GM20431 (cell line): ENCODE results near the gene SPTBN1.

Experiments
- in situ Hi-C: fragments of 300-500 bp; cut with MseI, MboI; formaldehyde crosslinking; loops from one replicate; pipeline ENCODE4 v1.15.0; 2020; ENCODE audit warnings: low sequenced_read_pairs; ENCODE audit not compliant: unreplicated experiment

The SPTBN1 gene

GRCh38 chr2:54595999-54596902 lies 140.1 kb downstream of the SPTBN1 start:
- in situ Hi-C loops, result no loop called here

DNA sequence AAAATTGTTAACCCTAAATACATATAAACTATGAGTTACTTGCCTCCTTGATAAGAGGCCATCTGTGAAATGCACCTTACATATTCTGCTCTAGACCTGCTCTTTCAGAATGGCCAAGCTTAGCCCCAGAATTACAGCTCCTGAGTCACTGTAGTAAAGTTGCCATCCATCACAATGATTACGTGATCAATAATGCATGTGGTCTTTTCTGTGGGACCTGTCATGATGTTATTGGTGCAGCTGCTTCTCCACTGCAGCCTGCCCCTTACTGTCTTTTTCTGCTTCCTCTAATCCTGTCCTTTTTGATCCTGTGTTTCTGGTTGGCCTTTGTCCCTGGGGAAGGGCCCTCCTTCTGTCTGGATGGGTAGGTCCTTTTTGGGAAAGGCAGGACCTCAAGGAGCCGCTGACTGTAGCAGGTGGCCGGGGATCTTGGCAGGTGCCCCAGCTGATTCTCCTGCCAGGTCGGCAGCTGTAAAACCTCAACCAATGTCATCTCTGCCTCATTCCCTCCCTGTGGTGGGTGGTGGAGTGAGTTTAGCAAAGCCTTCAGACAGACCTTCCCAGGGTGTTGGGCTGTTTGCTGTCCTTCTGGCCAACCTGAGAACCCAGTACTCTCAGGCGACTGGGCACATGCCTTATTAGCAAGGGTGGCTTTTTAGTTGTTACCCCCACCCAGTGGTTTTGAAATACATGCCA lies 141.2 kb downstream of the SPTBN1 start:
- in situ Hi-C loops, result no loop called here

DNA sequence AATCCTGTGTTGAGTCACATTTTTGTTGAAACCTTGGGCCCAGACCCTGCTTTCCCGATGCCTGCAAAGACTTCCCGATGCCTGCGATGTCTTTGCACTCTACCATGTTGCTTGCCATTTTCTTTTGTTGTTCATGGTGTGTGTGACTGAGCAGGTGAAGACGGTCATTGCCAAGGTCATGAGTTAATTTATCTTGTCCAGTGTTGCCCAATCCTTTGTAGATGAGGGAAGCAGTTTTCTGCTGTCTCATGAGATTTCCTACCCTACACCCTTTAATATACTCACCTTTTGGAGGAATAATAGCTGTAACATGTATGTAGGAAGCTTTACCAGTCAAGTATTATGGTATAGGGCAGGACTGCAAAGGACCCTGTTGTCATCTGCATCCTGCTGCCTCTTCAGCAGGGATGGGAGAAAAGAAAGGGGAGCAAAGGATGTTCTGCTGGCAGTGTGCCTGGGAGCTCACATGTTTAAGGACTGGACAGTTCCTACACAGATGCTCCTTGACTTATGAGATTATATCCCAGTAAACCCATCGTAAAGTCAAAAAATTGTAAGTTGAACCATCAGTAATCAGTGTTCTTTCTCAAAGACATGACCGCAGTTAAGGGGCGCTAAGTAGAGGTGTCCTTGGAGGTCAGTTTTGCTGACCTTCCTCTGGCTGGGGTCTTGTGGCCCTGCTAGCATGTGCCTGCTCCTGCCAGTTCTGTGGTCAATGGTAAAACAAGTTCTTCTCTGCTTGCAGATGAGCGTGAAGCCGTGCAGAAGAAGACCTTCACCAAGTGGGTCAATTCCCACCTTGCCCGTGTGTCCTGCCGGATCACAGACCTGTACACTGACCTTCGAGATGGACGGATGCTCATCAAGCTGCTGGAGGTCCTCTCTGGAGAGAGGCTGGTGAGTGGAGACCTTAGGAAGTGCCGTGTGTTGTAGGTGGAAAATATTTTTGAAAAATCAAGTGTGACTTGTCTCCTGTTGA lies 142.5 kb downstream of the SPTBN1 start:
- in situ Hi-C loops, result no loop called here

GRCh38 chr2:54599326-54599710 lies 143.2 kb downstream of the SPTBN1 start:
- in situ Hi-C loops, result no loop called here

DNA sequence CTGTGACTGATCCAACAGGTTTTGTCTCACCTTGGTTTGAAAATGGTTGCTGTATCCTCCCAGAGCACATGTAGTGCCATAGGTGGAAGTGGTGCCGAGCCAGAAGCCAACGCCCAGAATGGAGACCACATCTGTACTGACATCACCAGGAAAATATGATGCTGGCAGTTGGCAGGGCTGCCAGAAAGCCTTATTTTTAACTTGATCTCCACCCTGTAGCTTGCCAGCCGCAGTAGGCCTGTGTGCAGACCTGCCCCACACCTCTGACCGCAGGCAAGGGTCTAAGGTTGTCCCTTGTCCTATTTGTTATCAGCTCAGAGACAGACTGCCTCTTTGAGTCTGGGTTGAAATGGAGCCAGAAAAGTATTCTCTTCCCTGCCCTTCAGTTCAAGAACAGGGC lies 143.8 kb downstream of the SPTBN1 start:
- in situ Hi-C loops, result no loop called here

GRCh38 chr2:54601339-54601738 lies 145.2 kb downstream of the SPTBN1 start:
- in situ Hi-C loops, result no loop called here

DNA sequence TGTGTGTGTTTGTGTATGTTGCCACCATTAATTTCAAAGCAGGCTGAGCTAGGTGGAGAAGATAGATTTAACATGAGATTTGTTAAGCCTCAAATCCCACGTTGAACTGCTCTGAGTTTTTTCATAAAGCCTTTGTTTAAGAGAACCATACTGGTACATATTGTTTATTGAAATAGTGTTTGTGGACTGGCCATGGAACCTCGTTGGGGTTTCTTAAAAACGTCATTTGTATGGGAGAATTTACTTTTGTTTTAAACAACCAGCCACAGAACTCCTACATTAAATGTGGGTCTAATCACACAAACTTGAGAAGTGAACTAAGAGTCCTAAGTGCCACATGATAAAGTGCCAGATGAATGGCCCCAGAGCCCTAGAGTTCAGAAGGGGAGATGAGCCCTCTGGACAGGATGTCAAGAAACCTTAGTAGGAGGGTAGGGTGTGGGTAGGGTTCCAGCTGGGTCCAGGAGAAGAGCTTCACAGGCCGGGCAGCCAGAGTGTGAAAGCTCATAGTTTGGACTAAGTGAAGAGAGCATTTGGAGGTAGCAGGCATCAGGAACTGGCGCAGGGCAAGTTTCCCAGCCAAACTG lies 146.7 kb downstream of the SPTBN1 start:
- in situ Hi-C loops, result no loop called here

GRCh38 chr2:54603357-54603756 lies 147.2 kb downstream of the SPTBN1 start:
- in situ Hi-C loops, result no loop called here

GRCh38 chr2:54603796-54604195 lies 147.7 kb downstream of the SPTBN1 start:
- in situ Hi-C loops, result no loop called here

DNA sequence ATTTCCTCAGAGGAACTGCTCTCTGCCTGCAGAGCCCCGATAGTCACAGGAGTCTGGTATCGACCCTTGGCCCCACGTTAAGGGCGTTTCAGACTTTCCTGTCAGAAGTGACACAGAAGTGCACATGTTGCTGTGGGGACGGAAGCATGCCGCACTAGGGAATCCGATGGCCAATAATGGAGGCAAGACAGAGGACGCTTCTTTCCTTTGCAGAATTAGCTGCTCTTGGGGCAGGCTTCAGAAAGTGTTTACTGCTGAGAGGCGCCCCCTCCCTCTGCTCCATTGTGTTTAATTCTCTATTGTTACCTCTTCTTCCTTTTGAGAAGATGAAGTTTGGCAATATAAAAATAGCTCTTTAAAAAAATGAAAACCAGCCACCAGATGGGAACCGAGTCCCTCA lies 148.7 kb downstream of the SPTBN1 start:
- in situ Hi-C loops, result no loop called here

GRCh38 chr2:54605836-54606235 lies 149.7 kb downstream of the SPTBN1 start:
- in situ Hi-C loops, result no loop called here

- in situ Hi-C loops, result no loop called here
Observed at GRCh38 chr2:54606393-54606958, 150.3 kb downstream of the SPTBN1 start.

DNA sequence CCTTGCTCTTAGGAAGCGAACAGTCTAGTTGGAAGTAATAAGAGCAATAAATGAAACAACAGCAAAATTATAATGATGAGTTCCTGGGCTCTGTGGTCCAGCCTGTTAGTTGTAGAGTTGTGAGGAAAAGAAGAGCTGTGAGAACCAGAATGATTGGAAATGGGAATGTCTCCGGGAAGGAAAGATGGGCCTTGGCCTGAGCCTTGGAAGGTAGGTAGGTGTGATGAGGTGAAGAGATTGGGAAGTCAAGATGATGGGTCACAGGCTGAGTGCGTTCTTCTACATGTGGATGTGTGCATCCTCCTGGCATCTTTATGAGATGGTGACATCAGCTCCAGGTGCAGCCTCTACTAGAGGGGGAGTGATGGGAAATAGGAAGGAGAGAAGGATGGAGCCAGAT lies 152.1 kb downstream of the SPTBN1 start:
- in situ Hi-C loops, result no loop called here

- in situ Hi-C loops, result no loop called here
Observed at GRCh38 chr2:54609241-54609640, 153.1 kb downstream of the SPTBN1 start.

GRCh38 chr2:54609647-54610046 lies 153.5 kb downstream of the SPTBN1 start:
- in situ Hi-C loops, result no loop called here

GRCh38 chr2:54610700-54611099 lies 154.6 kb downstream of the SPTBN1 start:
- in situ Hi-C loops, result no loop called here

DNA sequence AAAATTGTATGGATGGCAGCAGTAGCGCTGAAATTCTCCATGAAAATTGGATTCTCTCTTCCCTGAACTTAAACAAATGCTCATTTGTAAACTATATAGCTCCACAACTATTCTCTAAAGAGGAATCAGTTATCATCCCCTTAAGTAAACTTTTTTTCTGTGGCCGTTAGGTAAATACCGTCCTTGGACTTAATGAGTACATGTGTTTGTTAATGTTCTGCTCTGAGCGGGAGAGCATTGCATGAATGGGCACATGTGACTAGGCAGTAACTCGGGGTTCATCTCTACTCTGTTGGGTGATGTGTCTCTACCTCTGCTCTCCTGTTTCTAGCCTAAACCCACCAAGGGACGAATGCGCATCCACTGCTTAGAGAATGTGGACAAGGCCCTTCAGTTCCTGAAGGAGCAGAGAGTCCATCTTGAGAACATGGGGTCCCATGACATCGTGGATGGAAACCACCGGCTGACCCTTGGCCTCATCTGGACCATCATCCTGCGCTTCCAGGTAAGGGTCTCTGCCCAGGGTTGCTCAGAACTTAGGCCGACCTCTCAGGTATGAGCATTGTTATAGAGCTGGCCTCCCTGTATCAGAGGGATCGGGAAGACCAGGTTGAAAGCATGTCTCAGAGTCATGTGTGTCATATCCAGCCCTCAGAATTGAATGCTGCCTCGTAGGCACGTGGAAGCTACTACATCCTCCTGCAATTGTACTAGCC lies 155.9 kb downstream of the SPTBN1 start:
- in situ Hi-C loops, result no loop called here

- in situ Hi-C loops, result no loop called here
Observed at GRCh38 chr2:54613386-54613785, 157.3 kb downstream of the SPTBN1 start.

- in situ Hi-C loops, result no loop called here
Observed at GRCh38 chr2:54613794-54614257, 157.7 kb downstream of the SPTBN1 start.
